ENCODE data around the gene RGS2.

DNA sequence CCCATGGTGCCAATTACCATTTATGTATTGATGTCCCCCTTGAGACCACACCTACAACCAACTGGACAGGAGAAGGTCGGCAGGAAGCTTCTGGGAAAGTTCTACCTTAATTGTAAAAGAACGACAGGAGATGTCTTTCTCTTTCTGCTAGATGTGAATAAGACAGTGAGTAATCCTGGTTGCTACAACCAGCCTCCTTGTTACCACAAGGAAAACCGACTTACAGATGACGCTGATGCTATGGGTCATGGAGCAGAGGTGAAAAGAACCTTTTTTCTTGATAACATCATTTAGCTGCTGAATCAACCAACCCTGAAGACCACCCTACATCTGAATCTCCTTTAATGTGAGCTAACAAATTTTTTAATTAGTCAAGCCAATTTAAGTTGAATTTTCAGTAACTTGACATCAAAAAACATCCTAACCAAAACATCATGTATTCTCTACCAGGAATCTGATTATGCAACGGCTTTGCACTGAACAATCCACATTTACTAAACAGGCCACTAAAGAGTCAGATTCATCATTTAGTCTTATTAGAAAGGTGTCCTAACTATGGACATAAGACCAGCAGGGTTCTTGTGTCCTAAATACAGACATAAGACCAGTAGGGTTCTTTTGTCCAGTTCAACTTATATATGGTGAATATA is 23.0 kb downstream of the RGS2 start:
- TF ChIP-seq CTCF (IDR thresholded peaks at IDR 0.05; ENCODE audit: low read depth, low read length): no peak
- no peak for TF ChIP-seq EZH2phosphoT487 (IDR thresholded peaks at IDR 0.05; ENCODE audit: low read depth)

Measured in OCI-LY3 (cell line).